Tibial nerve (tissue), 4 donors: Measurements from ENCODE around the gene GRIFIN. TPM values are rescaled to one million over a fixed set of nuclear protein-coding genes. Genes with fewer than 3 reads are reported as not detected.

Experiments
- DNase-seq, 2 donors: peaks; one replicate each; pipeline ENCODE4 v3.0.0-alpha.2; 2019; ENCODE audit warnings: low spot score in 2 of 2
- H3K27ac ChIP-seq, 4 donors: fragments of 200-600 bp; sonication (generic) in 3 of 4; one replicate each; pipeline ENCODE4 v1.5.1; 2017 to 2019; ENCODE audit warnings: mild to moderate bottlenecking in 1 of 4
- H3K27me3 ChIP-seq, 2 donors: fragments of 200-600 bp; sonication (generic) in 1 of 2; one replicate each; pipeline versions ENCODE4 v1.5.1 to v1.6.0; 2017 to 2019
- H3K36me3 ChIP-seq, 3 donors: fragments of 200-600 bp; sonication (generic); one replicate each; pipeline ENCODE4 v1.5.1; 2018 to 2019
- H3K4me1 ChIP-seq, 4 donors: fragments of 200-600 bp; sonication (generic) in 3 of 4; one replicate each; pipeline ENCODE4 v1.5.1; 2017 to 2019
- H3K4me3 ChIP-seq, 4 donors: fragments of 200-600 bp; sonication (generic) in 3 of 4; one replicate each; pipeline ENCODE4 v1.5.1; 2017 to 2019; ENCODE audit warnings: mild to moderate bottlenecking in 1 of 4, moderate library complexity in 1 of 4
- H3K9me3 ChIP-seq, 4 donors: fragments of 200-600 bp; sonication (generic) in 3 of 4; one replicate each; pipeline ENCODE4 v1.5.1; 2017 to 2019
- EP300 ChIP-seq, 2 donors: sonication (generic); formaldehyde crosslinking; IDR thresholded peaks; one replicate each; pipeline ENCODE4 v1.6.1; 2017; ENCODE audit warnings: antibody characterized with exemption in 2 of 2, mild to moderate bottlenecking in 1 of 2
- POLR2A ChIP-seq, 2 donors: fragments of 450-650 bp; IDR thresholded peaks; one replicate each; pipeline ENCODE4 v1.6.1; 2017; ENCODE audit warnings: antibody characterized with exemption in 2 of 2, mild to moderate bottlenecking in 2 of 2, moderate library complexity in 2 of 2
- WGBS, 2 donors: methylation state at CpG; one replicate each; pipeline ENCODE4 v1.1.5; 2018; 5-methylcytosine and 5-hydroxymethylcytosine counted together
- total RNA-seq, 4 donors: library from RNA; depleted of rRNA; stranded (reverse); fragments of >200 nt; gene quantifications; one replicate each; pipeline ENCODE4 v1.1.0, GENCODE V29; 2016
- TF ChIP-seq, protein P1 (sequence below), 5 experiments: fragments of 200-600 bp in 3 of 5; fragments of 450-650 bp in 2 of 5; sonication (generic) in 3 of 5; IDR thresholded peaks; one replicate each; pipeline ENCODE4 v1.5.1; 2016 to 2019; ENCODE audit warnings: antibody characterized with exemption in 5 of 5, mild to moderate bottlenecking in 3 of 5, moderate library complexity in 2 of 5

Gene GRIFIN
- total RNA-seq, 4 donors from 2014 or later = not detected

DNA sequence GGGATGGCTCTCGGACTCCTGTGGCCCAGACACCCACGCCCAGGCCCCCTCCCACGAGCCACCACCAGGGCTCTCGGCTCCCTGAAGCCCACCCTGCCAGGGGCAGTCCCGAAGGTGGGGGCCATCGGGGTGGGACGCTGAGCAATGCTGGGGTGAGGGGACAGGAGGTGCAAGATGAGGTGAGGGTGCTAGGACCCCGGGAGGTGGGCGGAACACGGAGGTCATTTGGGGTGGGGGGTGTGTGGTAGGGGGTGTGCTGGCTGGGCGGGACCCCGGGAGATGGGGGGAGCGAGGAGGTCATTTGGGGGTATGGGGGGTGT, 26.4 kb upstream of the GRIFIN start:
- H3K27me3 ChIP-seq = peaks cover 0 to 22% of the 10 kb centered on the region in 2 donors
- DNase-seq = no peak
- H3K9me3 ChIP-seq = no peaks in the 10 kb centered on the region
- no peak overlapping the region for H3K27ac ChIP-seq
- H3K4me3 ChIP-seq = no peak overlapping the region
- TF ChIP-seq EP300 (IDR thresholded peaks at IDR 0.05) (no peak), POLR2A (IDR thresholded peaks at IDR 0.05) (no peak)
- TF ChIP-seq, protein P1, sequence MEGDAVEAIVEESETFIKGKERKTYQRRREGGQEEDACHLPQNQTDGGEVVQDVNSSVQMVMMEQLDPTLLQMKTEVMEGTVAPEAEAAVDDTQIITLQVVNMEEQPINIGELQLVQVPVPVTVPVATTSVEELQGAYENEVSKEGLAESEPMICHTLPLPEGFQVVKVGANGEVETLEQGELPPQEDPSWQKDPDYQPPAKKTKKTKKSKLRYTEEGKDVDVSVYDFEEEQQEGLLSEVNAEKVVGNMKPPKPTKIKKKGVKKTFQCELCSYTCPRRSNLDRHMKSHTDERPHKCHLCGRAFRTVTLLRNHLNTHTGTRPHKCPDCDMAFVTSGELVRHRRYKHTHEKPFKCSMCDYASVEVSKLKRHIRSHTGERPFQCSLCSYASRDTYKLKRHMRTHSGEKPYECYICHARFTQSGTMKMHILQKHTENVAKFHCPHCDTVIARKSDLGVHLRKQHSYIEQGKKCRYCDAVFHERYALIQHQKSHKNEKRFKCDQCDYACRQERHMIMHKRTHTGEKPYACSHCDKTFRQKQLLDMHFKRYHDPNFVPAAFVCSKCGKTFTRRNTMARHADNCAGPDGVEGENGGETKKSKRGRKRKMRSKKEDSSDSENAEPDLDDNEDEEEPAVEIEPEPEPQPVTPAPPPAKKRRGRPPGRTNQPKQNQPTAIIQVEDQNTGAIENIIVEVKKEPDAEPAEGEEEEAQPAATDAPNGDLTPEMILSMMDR (IDR thresholded peaks at IDR 0.05) = no peak
- H3K4me1 ChIP-seq = peaks cover 0 to 9% (median 0%) of the 10 kb centered on the region in 4 donors
- H3K36me3 ChIP-seq = no peaks in the 10 kb centered on the region
- 62 to 65% methylated on average over 12 to 13 of the region's 13 CpGs for WGBS, 2 donors

GRCh38 chr7:2501947-2502646, 25.9 kb upstream of the GRIFIN start:
- no peaks in the 10 kb centered on the region for H3K9me3 ChIP-seq
- no peak for DNase-seq
- H3K4me3 ChIP-seq = no peak overlapping the region
- WGBS, 2 donors = 79 to 86% methylated on average over 8 to 9 of the region's 9 CpGs
- H3K27ac ChIP-seq = no peak overlapping the region
- no peak for TF ChIP-seq POLR2A (IDR thresholded peaks at IDR 0.05)
- TF ChIP-seq EP300 (IDR thresholded peaks at IDR 0.05) = no peak
- TF ChIP-seq, protein P1 (IDR thresholded peaks at IDR 0.05) = no peak
- no peaks in the 10 kb centered on the region for H3K36me3 ChIP-seq
- peaks cover 0 to 28% of the 10 kb centered on the region in 2 donors for H3K27me3 ChIP-seq
- H3K4me1 ChIP-seq = peaks cover 0 to 9% (median 0%) of the 10 kb centered on the region in 4 donors

GRCh38 chr7:2500701-2501100, 24.5 kb upstream of the GRIFIN start:
- peaks cover 0 to 40% of the 10 kb centered on the region in 2 donors for H3K27me3 ChIP-seq
- TF ChIP-seq POLR2A (IDR thresholded peaks at IDR 0.05) (no peak), EP300 (IDR thresholded peaks at IDR 0.05) (no peak)
- TF ChIP-seq, protein P1 (IDR thresholded peaks at IDR 0.05) = no peak
- WGBS, 2 donors = 92 to 97% methylated on average over 11 to 12 of the region's 12 CpGs

GRCh38 chr7:2499719-2500430, 23.7 kb upstream of the GRIFIN start:
- no peak overlapping the region for H3K27ac ChIP-seq
- H3K4me1 ChIP-seq = peaks cover 0 to 9% (median 0%) of the 10 kb centered on the region in 4 donors
- no peak for DNase-seq
- peaks cover 0 to 45% of the 10 kb centered on the region in 2 donors for H3K27me3 ChIP-seq
- TF ChIP-seq POLR2A (IDR thresholded peaks at IDR 0.05) (no peak), EP300 (IDR thresholded peaks at IDR 0.05) (no peak)
- TF ChIP-seq, protein P1 (IDR thresholded peaks at IDR 0.05) = no peak
- no peaks in the 10 kb centered on the region for H3K9me3 ChIP-seq
- H3K36me3 ChIP-seq = no peaks in the 10 kb centered on the region
- no peak overlapping the region for H3K4me3 ChIP-seq
- whole genome bisulfite sequencing, 2 donors = 72% methylated on average over 21 of the region's 27 CpGs; no CpG with 5 or more reads in 1 of the 2 donors

More at GRCh38 chr7:2500701-2501100, 24.5 kb upstream of the GRIFIN start:
- Histone ChIP-seq H3K36me3 (no peaks in the 10 kb centered on the region), H3K4me1 (peaks cover 0 to 9% (median 0%) of the 10 kb centered on the region in 4 donors), H3K27ac (no peak overlapping the region), H3K4me3 (no peak overlapping the region), H3K9me3 (no peaks in the 10 kb centered on the region)
- no peak for DNase-seq

GRCh38 chr7:2499181-2499580, 23.0 kb upstream of the GRIFIN start:
- DNase-seq = no peak
- H3K4me1 ChIP-seq = peaks cover 0 to 12% (median 0%) of the 10 kb centered on the region in 4 donors
- no peaks in the 10 kb centered on the region for H3K9me3 ChIP-seq
- no peak for TF ChIP-seq EP300 (IDR thresholded peaks at IDR 0.05)
- TF ChIP-seq, protein P1 (IDR thresholded peaks at IDR 0.05) = no peak
- no peak for TF ChIP-seq POLR2A (IDR thresholded peaks at IDR 0.05)
- H3K27me3 ChIP-seq = peaks cover 0 to 49% of the 10 kb centered on the region in 2 donors
- 75 to 84% methylated on average over 7 of the region's 7 CpGs for WGBS, 2 donors
- no peak overlapping the region for H3K4me3 ChIP-seq
- H3K27ac ChIP-seq = no peak overlapping the region
- no peaks in the 10 kb centered on the region for H3K36me3 ChIP-seq
